A549 (cell line): ENCODE measurements around the gene NXN.
"Not testable (repeated sequence)": the region's sequence is repeated elsewhere in the genome, so short reads cannot be mapped to it uniquely, and the experiment has no call there.

Source experiments
- CHD4 ChIP-seq: fragments of 200-600 bp; sonication (generic); IDR thresholded peaks from 2 replicates; pipeline ENCODE4 v1.6.1; 2016; ENCODE audit warnings: antibody characterized with exemption, mild to moderate bottlenecking, borderline replicate concordance
- FOSL2 ChIP-seq, 2 experiments: fragments of 450-650 bp in 1 of 2; fragments of >200 bp in 1 of 2; sonication (Bioruptor Twin) in 1 of 2; formaldehyde crosslinking; IDR thresholded peaks; 2 replicates each; pipeline versions ENCODE4 v1.5.0 to v1.6.1; 2016 to 2020; ENCODE audit warnings: mild to moderate bottlenecking in 1 of 2, moderate library complexity in 1 of 2
- POLR2A ChIP-seq: IDR thresholded peaks from 2 replicates; pipeline ENCODE4 v1.6.1; 2012; ENCODE audit warnings: mild to moderate bottlenecking, low read length
- POLR2AphosphoS2 ChIP-seq: conservative IDR thresholded peaks from 2 replicates; pipeline ENCODE4 v1.6.1; 2012; ENCODE audit warnings: low read length, improper control_type of control experiment, inconsistent platforms
- TF ChIP-seq, protein P1 (sequence below): IDR thresholded peaks from 2 replicates; pipeline ENCODE4 v1.6.1; 2012
- TF ChIP-seq, protein P2 (sequence below): fragments of >200 bp; sonication (Bioruptor Twin); formaldehyde crosslinking; IDR thresholded peaks from 3 replicates; pipeline ENCODE4 v1.5.1; 2016

GRCh38 chr17:924306-924705, 55.3 kb downstream of the NXN start:
- TF ChIP-seq, protein P1, sequence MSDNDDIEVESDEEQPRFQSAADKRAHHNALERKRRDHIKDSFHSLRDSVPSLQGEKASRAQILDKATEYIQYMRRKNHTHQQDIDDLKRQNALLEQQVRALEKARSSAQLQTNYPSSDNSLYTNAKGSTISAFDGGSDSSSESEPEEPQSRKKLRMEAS = not testable (repeated sequence)
- not testable (repeated sequence) for TF ChIP-seq POLR2A; POLR2AphosphoS2; FOSL2 (IDR thresholded peaks at IDR 0.05); FOSL2 (CRISPR knock-in tag; IDR thresholded peaks at IDR 0.05); CHD4
- TF ChIP-seq, protein P2, sequence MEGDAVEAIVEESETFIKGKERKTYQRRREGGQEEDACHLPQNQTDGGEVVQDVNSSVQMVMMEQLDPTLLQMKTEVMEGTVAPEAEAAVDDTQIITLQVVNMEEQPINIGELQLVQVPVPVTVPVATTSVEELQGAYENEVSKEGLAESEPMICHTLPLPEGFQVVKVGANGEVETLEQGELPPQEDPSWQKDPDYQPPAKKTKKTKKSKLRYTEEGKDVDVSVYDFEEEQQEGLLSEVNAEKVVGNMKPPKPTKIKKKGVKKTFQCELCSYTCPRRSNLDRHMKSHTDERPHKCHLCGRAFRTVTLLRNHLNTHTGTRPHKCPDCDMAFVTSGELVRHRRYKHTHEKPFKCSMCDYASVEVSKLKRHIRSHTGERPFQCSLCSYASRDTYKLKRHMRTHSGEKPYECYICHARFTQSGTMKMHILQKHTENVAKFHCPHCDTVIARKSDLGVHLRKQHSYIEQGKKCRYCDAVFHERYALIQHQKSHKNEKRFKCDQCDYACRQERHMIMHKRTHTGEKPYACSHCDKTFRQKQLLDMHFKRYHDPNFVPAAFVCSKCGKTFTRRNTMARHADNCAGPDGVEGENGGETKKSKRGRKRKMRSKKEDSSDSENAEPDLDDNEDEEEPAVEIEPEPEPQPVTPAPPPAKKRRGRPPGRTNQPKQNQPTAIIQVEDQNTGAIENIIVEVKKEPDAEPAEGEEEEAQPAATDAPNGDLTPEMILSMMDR = not testable (repeated sequence)
